ENCODE results near the gene INO80E.

Gene INO80E

DNA sequence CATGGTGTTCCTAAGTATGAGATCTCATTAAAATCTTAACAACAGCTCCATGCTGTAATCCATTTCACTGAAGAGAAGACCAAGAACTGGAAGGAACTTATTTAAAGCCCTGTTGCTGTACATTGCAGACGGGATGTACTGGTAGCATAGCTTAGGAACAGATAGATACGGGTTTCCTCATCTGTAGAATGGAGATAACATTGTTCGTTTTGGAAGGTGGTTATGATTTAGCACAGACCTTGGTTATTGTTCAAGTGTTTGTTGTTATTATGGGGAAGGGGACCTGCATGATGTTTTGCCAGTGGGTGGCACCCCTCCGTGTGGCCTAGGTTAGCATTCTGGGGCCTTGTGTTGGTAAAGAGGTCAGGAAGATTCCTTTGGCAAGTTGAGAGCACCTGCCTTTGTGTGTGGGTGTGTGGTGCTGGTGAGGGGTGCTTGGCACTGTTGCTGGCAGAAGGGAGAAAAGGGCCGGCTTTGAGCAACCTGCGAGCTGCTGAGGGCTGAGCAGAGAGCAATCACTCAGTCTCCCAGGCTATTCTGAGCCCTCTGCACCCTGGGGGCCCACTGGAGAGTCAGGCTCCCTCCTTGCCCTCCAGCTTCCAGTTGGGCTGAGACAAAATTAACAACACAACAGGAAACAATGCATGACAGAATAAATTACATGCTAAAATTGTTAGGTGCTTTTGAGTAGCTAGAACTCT lies 20.1 kb upstream of the INO80E start:
- no peak for FAIRE-seq

DNA sequence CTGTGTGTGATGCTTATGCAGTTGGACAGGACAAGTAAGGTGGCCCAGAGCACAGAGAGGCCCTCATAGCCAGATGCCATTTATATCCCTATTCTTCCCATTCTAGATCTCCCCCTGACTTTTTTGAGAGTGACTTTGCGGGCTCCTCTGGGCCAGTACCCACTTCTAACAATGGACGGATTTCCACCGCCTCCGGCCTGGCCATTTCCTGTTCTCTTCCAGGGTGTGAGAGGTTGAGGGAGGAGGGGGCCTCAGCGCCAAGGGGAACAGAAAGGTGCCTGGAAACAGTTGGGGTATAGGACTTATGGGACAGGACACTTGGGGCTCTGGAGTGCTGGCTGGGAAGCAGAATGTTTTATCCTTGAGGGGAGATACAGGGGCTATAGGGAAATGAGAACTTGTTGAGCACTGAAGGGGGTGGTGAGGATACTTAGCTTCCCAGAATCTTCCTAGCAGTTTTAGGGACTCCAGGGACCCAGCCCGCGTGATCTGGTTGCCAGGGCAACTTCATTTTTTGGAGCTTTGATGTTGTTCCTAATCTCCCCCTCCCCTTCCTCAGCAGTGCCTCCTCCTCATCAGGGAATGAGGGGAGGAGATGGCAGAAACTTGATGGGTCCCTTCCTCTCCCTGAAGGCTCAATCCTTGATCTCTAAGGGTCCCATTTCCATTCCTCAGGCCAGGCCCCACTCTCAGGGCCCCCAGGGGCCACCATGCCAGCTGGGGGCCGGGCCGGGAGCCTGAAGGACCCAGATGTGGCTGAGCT lies 18.8 kb upstream of the INO80E start:
- no peak for FAIRE-seq

DNA sequence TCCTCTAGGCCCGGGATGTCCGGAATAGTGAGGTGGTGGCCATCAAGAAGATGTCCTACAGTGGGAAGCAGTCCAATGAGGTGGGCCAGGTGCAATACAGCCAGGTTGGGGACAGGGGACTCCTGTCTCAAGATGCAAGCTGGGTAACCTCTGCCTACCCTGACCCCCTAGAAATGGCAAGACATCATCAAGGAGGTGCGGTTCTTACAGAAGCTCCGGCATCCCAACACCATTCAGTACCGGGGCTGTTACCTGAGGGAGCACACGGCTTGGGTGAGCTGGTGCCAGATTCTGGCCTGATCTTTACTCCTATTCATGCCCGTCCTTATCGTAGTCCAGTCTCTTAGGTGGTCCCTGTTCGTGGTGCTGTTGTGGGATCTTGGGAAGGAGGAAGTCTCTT lies 18.0 kb upstream of the INO80E start:
- FAIRE-seq: no peak

DNA sequence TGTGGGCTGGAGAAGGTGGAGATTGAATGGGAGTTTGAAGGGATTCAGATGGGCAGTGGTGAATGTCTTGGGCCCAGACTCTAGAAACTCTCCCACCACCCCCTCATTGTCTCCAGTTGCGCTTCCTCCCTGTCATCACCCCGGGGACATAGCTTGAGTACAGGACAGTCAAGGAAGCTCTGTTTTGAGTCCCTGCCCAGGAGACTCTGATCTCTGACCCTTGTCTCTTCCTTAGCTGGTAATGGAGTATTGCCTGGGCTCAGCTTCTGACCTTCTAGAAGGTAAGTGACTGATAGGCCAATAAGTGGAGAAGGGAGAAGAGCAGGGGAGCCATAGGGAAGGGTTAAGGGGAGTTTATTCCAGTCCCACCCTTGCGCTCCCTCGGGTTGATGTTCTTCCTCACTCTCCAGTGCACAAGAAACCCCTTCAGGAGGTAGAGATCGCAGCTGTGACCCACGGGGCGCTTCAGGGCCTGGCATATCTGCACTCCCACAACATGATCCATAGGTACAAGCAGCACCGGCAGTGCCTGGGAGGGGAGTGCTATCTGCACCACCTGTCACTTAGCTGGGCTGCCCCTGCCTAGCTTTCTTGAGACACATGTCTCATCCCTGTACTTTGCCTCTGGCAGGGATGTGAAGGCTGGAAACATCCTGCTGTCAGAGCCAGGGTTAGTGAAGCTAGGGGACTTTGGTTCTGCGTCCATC lies 17.3 kb upstream of the INO80E start:
- no peak for FAIRE-seq

DNA sequence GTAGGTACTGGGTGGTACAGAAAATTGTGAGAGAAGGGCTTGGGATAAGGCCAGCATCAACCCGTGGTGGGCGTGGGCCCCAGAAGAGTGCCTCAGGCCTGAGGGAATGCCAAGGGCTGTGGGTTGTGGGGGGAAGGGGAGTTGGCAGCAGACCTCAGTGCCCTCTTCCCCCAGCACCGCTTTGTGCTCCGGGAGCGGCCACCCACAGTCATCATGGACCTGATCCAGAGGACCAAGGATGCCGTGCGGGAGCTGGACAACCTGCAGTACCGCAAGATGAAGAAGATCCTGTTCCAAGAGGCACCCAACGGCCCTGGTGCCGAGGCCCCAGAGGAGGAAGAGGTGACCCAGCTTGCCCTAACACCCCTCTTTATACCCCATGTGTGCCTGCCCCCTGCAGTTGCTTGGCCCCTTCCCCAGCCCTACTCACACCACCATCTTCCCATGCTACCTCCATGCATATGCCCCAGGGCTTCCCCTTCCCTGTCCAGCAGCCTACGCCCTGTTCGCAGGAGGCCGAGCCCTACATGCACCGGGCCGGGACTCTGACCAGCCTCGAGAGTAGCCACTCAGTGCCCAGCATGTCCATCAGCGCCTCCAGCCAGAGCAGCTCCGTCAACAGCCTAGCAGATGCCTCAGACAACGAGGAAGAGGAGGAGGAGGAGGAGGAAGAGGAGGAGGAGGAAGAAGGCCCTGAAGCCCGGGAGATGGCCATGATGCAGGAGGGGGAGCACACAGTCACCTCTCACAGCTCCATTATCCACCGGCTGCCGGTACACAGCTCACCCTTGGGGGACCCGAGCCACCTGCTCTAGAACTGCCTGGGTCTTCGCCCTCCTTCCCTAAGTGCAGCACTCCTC lies 13.3 kb upstream of the INO80E start:
- no peak for FAIRE-seq

DNA sequence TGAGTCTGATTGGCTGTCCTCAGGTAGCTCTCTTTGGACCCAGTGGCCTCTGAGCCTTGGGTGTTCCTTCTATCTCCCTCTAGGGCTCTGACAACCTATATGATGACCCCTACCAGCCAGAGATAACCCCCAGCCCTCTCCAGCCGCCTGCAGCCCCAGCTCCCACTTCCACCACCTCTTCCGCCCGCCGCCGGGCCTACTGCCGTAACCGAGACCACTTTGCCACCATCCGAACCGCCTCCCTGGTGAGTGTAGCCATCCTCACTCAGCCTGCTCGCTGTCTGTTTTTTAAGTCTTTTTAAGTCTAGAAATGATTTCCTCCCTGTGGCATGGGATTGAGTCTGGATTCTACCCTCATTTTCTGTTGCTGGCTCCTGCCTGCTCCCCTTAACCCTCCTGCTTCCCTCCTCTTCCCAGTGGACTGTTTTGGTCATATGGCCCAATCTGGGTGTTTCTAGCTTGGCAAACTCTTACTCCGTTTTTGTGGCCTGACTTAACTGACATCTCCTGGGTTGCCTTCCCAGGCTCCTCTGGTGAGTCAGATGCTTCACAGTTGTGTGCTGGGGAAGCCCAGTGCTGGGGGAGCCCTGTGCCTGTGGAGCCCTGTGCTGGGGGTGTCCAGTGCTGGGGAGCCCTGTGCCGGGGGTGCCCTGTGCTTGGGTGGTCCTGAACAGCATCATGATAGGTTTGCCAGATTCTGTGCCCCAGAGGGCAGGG lies 12.5 kb upstream of the INO80E start:
- FAIRE-seq: no peak

DNA sequence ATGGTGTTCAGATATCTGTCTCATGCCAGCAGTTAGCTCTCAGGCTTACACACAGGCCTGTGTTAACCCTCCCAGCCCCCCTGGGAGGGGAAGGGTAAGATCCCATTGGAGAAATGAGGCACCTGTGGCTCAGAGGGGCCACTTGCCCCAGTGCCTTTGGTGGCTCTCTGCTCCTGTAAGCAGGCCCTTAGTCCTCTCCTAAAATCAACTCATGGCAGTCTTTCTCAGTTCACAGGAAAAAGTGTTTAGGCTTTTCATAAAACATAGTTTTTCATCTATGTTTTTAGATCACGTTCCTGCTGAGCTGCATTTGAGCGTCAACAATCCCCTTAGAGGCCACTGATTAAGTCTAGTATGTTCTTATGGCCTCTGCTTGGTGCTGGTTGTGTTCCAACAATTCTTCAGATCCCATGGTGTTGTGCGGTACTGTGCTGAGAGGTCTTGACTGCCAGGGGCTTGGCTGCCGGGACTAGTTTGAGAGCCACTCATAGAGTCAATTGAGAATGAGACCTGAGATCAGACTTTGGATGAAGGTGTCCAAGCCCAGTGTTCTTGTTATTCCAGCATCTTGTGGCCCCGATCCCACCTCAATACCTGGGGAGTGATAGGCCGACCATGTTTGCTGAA lies 11.8 kb upstream of the INO80E start:
- no peak for FAIRE-seq

DNA sequence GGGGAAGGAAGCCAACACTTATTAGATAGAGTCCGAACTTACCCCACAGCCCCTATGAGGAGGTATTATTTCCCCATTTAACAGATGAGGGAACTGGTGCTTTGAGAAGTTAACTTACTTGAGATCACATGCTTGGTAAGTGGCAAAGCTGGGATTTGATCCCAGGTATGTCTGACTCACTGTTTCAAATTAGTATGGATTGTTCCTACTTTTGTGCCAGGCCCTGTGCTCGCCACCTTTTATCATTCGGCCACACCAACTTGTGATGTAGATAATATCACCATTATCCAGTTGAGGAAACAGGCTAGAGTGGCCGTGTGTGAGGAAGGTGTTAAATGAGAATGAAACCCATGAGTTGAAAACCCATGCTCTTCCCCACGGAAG lies 11.3 kb upstream of the INO80E start:
- no peak for FAIRE-seq

DNA sequence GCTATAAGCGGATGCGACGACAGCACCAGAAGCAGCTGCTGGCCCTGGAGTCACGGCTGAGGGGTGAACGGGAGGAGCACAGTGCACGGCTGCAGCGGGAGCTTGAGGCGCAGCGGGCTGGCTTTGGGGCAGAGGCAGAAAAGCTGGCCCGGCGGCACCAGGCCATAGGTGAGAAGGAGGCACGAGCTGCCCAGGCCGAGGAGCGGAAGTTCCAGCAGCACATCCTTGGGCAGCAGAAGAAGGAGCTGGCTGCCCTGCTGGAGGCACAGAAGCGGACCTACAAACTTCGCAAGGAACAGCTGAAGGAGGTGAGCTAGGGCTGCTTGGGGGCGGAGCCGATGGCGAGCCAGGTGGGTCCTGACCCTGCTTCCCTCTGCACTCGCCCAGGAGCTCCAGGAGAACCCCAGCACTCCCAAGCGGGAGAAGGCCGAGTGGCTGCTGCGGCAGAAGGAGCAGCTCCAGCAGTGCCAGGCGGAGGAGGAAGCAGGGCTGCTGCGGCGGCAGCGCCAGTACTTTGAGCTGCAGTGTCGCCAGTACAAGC lies 10.7 kb upstream of the INO80E start:
- no peak for FAIRE-seq

DNA sequence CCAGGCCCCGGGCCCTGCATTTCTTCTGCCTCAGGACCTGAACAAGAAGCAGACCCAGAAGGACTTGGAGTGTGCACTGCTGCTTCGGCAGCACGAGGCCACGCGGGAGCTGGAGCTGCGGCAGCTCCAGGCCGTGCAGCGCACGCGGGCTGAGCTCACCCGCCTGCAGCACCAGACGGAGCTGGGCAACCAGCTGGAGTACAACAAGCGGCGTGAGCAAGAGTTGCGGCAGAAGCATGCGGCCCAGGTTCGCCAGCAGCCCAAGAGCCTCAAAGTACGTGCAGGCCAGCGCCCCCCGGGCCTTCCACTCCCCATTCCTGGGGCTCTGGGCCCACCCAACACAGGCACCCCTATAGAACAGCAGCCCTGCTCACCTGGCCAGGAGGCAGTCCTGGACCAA lies 9.8 kb upstream of the INO80E start:
- no peak for FAIRE-seq

DNA sequence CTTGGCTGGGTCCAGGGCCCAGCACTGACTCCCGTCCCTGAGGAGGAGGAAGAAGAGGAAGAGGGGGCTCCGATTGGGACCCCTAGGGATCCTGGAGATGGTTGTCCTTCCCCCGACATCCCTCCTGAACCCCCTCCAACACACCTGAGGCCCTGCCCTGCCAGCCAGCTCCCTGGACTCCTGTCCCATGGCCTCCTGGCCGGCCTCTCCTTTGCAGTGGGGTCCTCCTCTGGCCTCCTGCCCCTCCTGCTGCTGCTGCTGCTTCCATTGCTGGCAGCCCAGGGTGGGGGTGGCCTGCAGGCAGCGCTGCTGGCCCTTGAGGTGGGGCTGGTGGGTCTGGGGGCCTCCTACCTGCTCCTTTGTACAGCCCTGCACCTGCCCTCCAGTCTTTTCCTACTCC lies 9.1 kb upstream of the INO80E start:
- no peak for FAIRE-seq

DNA sequence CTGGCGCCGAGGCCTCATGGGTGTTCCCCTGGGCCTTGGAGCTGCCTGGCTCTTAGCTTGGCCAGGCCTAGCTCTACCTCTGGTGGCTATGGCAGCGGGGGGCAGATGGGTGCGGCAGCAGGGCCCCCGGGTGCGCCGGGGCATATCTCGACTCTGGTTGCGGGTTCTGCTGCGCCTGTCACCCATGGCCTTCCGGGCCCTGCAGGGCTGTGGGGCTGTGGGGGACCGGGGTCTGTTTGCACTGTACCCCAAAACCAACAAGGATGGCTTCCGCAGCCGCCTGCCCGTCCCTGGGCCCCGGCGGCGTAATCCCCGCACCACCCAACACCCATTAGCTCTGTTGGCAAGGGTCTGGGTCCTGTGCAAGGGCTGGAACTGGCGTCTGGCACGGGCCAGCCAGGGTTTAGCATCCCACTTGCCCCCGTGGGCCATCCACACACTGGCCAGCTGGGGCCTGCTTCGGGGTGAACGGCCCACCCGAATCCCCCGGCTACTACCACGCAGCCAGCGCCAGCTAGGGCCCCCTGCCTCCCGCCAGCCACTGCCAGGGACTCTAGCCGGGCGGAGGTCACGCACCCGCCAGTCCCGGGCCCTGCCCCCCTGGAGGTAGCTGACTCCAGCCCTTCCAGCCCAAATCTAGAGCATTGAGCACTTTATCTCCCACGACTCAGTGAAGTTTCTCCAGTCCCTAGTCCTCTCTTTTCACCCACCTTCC lies 8.5 kb upstream of the INO80E start:
- FAIRE-seq: no peak

DNA sequence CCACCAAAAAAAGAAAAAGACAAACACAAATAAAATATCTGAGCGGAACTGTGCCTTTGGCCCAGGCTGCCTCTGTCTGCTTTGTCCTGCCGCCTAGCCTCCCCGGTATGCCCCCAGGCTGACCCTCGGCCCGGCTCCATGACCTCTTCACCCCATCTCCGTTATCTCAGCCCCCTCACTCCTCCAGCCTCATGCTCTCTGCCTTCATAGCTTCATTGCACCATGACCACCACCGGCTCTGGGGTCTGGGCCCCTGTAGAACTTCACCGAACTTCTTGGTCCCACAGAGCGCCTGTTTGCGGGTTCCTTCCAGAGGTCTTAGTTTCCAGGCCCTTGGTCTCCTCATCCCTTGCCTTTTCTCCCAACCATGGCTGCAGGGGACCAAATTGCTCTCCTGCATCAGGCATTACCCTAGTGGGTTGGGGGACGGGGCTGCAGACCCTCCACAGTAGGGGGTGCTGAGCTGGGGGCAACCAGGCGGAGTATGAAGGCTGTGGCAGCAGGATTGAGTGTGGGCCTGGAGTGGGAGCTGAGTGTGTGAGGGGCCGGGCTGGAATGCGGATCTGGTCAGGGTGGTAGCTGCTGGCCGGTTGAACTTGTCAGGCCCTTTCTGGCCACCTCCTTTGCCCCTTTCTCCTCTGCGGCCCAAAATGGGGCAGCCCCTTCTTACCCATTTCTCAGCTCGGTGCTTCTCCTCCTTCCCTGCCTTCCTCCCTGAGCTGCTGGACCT lies 7.5 kb upstream of the INO80E start:
- no peak for FAIRE-seq

DNA sequence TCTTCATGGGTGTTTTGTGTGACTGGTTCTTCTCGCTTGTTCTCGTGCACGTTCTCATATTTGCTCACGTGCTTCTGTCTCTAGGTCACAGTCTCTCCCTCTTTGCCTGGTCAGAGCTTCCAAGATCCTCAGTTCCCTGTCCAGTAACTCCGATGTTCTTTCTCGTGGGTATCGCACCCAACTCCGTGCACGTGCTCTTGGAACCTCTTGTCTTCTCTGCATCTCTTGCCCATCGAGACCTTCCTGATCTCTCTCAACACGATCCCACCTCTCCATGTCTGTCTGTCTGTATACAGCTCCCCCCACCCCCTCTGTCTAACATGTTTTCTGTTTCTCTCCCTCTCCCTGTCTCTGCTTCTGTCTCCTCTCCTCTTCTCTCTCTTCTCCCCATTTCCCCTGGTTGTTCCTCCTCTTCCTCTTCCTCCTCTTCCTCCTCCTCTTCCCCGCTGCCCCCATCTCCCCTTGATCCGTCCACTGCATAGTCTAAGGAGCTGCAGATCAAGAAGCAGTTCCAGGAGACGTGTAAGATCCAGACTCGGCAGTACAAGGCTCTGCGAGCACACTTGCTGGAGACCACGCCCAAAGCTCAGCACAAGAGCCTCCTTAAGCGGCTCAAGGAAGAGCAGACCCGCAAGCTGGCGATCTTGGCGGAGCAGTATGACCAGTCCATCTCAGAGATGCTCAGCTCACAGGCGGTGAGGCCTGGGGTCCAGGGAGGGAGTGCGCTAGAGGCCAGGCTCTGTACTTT lies 6.8 kb upstream of the INO80E start:
- no peak for FAIRE-seq

DNA sequence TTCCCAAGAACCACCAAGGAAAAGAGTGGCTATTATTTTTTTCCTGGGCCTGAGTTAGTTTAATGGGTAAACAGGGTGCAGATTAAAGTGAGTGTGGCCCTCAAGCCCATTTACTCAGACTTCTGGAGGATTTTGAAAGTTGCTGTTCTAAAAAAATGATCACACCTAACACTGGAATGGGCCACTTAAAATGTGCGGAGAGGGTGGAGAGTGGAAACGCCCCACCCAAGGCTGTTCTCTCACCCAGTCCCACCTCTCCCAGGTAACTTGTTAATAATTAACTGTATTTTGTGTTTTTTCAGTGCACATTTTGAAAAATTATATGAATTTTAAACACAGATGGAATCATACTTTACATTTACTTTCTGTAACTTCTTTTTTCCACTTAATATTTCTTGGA lies 6.0 kb upstream of the INO80E start:
- FAIRE-seq: no peak

DNA sequence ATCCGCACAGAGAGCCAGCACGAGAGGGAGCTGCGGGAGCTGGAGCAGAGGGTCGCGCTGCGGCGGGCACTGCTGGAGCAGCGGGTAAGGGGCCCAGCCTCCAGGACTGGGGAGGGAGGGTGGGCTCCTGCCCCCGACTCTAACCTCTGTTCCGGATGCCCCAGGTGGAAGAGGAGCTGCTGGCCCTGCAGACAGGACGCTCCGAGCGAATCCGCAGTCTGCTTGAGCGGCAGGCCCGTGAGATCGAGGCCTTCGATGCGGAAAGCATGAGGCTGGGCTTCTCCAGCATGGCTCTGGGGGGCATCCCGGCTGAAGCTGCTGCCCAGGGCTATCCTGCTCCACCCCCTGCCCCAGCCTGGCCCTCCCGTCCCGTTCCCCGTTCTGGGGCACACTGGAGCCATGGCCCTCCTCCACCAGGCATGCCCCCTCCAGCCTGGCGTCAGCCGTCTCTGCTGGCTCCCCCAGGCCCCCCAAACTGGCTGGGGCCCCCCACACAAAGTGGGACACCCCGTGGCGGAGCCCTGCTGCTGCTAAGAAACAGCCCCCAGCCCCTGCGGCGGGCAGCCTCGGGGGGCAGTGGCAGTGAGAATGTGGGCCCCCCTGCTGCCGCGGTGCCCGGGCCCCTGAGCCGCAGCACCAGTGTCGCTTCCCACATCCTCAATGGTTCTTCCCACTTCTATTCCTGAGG lies 5.0 kb upstream of the INO80E start:
- no peak for FAIRE-seq

DNA sequence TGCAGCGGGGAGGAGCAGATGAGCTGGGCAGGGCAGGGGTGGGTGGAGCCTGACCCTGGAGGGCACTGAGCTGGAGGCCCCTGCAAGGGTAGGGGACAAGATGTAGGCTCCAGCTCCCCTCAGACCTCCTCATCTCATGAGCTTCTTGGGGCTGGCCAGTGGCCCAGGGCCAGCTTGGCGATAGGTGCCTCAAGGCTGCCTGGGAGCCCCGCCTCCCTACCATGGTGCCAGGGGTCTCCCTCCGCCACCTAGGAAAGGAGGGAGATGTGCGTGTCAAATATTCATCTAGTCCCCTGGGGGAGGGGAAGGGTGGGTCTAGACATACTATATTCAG lies 4.5 kb upstream of the INO80E start:
- no peak for FAIRE-seq

DNA sequence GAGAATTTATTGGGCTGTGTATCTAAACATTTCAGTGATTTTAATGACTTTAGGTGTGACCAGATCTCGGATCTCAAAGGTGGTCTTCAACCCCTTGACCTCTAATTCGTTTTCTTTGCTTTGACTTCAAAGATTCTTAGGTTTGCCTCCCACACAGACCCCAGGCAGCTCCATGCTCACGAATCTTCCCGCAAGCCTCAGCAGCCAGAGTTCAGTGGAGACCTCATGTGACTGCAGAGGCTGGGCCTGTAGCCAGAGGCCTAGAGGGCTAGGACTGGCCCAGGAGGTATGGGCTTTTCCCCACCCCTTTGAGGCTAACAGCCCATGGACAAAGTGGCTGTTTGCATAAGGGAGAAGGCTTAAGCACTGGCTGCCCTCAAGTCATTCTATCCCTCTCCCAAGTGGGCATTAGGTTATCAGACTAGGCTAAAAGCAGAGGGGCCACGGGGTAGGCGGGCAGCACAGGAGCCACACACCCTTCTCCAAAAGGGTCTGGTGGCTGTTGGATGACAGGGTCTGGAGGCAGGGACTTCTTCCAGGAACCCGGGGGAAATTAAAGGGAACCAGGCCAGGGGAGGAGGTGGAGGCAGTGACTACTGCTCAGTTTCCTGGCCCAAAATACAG lies 3.6 kb upstream of the INO80E start:
- peak; percentile 4 for FAIRE-seq

Data from endometrium (tissue), 2 donors.